Right ventricle myocardium inferior (tissue), 1 donor: ENCODE measurements around the gene SLC25A21. TPM values are rescaled to one million over a fixed set of nuclear protein-coding genes. Genes with fewer than 3 reads are reported as not detected.
"Not testable (repeated sequence)": the region's sequence is repeated elsewhere in the genome, so short reads cannot be mapped to it uniquely, and the experiment has no call there.

Source experiments
- ATAC-seq: fragments of 200-7000 bp; cut with Tn5 transposase; one replicate; pipeline ENCODE4 v1.9.1; 2020; ENCODE audit warnings: mild to moderate bottlenecking, moderate library complexity
- DNase-seq: peaks from one replicate; pipeline ENCODE4 v3.0.0; 2021; ENCODE audit errors: missing footprints
- intact Hi-C: fragments of 100-400 bp; cut with DNase I; formaldehyde crosslinking; loops from one replicate; pipeline ENCODE4 v1.11.0; 2022
- total RNA-seq: library from RNA; stranded (reverse); fragmentation: NEBNext Ultra II Directional; extraction: Animal tissue kit (Norgen Biotek cat#: 25700); gene quantifications from one replicate; pipeline ENCODE4 v1.2.1, GENCODE V29; 2021
- donor health status: DM: no; HTN: yes; CAD: no; lungs with severe emphysema.

The SLC25A21 gene
- total RNA-seq, 1 donor from 2014 or later: 0.76 TPM

DNA sequence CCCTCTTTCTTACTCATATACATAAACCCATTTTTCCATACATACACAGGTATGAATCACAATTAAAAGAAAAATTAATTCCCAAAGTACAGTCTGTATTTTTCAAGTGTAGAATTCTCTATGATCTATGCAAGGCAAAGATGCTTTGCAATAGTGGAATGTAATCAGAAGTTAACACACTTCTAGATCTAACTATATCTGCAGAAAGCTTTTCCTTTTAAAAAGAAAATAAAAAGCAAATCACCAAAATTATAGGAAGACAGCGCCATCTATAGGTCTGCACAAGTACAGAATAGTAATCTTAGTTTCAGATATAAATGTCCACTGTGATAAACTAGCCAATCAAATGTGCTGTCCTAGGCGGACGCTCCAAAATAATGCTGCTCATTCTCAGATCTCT, 22.0 kb downstream of the SLC25A21 start:
- DNase-seq (no peak), ATAC-seq (no peak)
- intact Hi-C loops: loop anchor here (10.0 kb wide), 1 partner anchor 596 kb away; no protein-coding TSS in a partner anchor

DNA sequence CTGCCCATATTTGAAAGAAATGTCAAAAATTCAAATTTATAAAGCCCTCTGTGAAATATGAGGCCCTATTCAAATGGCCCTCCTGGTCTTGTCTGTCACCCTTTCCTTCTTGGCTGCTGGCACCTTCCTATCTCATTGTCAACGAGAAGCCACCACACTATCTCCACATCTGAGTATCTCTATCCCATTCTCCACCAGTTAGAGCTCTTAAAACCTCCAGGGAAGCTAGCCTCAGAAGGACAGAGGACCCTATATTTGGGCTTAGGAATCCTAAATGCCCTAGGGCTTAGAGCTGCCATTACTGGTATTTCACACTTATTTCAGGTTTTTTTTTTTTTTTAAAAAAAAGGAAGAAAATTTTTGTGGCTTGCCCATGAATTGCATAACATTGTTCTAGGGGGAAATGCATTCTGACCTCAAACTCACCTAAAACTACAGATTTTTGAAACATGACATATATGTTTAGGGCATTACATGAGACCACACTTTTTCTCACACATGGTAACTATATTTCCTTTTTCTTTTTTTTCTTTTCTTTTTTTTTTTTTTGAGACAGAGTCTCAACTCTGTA, 25.0 kb downstream of the SLC25A21 start:
- DNase-seq (no peak), ATAC-seq (no peak)
- intact Hi-C loops: loop anchor here (5.0 kb wide), 1 partner anchor 500 kb away; no protein-coding TSS in a partner anchor

DNA sequence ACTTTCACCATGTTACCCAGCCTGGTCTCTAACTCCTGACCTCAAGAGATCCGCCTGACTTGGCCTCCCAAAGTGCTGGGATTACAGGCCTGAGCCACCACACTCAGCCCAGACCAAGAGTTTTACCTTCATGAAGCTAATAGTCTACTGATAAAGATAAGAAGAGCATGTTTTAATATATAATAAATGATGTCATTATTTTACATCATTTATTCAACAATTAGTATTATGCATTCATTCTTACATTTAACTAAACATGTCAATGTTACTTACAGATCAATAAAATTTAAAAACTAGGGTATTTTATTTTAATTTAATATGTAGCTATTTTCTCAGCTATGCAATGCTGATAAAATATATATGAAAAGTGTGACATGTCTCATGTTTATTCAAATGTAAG, 26.0 kb downstream of the SLC25A21 start:
- not testable (repeated sequence) for ATAC-seq, DNase-seq
- intact Hi-C loops: loop anchor here (5.0 kb wide), 1 partner anchor 499 kb away; no protein-coding TSS in a partner anchor

- no peak for ATAC-seq
- intact Hi-C loops: loop anchor here (5.0 kb wide), 1 partner anchor 498 kb away; no protein-coding TSS in a partner anchor
- no peak for DNase-seq
Observed at GRCh38 chr14:37145395-37145794, 27.0 kb downstream of the SLC25A21 start.

DNA sequence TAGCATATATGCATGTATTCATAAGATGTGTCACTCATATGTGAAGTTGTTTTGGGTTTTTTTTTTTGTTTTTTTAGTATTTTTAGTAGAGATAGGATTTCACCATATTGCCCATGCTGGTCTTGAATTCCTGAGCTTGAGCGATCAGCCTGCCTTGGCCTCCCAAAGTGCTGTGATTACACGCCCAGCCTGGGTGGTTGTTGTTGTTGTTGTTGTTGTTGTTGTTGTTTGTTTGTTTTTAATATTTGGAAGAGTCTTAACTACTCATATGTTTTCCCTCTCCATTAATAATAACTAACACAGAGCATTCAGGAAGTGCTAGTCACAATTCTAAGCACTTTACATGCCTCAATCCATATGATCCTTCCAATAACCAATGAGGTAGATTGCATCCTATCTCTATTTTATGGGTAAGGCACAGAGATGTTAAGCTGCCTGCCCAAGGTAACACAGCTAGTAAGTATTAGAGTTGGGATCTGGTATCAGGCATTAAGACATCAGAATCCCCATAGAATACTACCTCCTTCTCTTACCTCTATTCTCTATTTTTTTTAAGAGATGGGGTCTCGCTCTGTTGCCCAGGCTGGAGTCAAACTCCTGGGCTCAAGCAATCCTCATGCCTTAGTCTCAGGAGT, 27.6 kb downstream of the SLC25A21 start:
- DNase-seq (no peak), ATAC-seq (no peak)
- intact Hi-C loops: loop anchor here (5.0 kb wide), 1 partner anchor 498 kb away; no protein-coding TSS in a partner anchor

DNA sequence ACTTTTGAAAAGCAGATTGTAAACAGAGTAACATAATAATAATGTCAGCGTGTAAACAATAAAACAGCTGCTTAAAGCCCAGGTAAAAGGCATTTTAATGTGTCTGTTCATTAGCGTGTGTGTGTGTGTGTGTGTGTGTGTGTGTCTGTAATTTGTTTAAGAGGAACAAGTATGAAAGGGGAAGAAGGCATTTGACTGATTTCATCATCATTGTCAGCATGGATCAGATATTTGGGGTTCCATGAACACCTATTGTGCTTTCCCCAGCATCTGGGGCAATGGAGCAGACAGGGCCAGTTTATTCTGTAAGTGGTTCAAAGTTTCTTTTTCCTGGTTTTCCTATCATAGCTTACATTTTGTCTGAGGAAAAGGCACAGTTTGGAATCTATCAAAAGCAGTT, 28.9 kb downstream of the SLC25A21 start:
- DNase-seq (no peak), ATAC-seq (no peak)
- intact Hi-C loops: no loop called here

DNA sequence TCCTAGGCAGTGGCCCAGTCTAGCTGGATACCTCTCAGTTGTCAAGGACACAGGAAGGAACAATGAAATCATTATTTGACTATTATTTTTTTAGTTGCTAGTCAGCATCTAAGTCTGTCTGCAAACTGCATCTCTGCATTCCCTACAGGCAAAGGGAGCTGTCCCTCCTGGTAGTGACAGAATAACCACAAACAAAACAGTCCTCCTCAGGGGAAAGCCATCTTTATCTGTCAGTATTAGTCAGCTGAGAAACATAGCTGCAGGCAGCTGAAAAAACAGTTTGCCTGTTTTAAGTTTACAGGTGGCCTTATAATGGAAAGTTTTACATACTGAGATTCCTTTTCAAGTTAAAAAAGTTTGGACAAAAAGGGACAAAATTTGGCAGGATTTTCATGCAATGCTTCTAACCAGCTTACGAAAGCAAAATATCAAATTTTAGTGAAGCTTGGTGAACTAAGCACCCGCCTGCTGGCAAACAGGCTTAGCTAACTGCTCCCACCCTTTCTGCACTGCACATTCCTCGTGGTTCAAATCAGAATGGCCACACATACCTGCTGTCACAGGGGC, 29.5 kb downstream of the SLC25A21 start:
- ATAC-seq: no peak
- intact Hi-C loops: no loop called here
- no peak for DNase-seq

GRCh38 chr14:37140176-37140575, 32.2 kb downstream of the SLC25A21 start:
- ATAC-seq: no peak
- DNase-seq: no peak
- intact Hi-C loops: no loop called here

DNA sequence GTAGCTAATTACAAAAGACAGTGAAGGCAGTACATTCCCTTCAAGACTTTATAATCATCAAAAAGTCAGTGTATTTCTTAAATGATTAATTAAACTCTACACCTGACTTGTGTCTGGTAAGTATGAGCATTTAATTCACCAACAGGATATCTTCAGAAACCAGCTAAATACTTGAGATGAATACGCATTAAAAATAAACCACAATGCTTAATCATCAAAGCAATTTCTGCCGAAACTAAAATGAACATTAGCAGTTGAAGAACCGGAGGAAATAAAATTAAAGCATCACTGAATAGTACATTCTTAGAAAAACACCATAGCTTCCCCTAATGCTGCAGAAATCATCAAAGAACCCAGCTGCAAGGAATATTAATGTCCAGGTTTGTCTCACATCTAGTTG, 32.7 kb downstream of the SLC25A21 start:
- intact Hi-C loops: no loop called here
- no peak for ATAC-seq
- no peak for DNase-seq

DNA sequence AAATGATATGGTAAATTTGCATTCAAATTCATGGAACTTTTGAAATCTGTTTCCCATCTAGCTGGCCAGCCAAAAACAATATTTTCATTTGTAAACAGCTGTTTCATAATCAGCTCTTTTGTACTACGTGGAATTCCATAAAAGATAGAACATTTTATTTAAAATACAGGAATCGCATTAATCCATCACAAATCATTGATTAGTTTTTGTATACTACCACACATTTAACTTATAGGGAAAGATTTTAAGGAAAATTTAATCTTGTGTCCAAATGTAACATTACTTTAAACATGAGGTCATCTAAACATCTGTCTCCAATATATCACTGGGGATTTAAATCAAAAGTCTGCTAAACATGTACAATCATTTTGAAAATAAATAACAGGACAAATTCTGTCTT, 33.5 kb downstream of the SLC25A21 start:
- intact Hi-C loops: no loop called here
- ATAC-seq (no peak), DNase-seq (no peak)

DNA sequence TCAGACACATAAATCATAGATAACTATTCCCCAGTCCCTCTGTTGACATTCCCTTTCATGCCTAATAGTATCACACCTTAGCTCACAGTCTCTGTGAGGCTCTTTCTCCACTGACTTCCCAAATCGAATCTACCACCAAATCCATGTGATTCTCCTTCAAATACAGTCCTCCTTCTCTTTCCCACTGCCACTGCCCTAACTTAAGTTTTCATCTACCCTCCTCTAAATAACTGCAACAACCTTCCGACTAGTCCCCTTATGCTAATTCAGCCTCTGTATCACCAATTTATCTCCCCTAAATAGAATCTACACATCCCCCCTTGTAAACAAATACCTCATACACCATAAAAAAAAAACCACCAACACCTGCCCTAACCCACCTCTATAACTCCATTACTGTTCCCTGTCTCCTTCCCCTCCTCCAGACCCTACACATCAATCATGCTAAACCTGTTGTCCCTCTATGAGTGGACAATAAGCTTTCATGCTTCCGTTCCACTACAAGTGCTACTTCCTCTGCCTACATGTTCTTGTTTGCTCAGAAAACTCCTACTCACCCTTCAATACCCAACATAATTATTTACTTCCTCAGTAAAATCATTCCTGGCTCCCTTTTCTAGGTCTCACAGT, 39.0 kb downstream of the SLC25A21 start:
- DNase-seq (no peak), ATAC-seq (no peak)
- intact Hi-C loops: no loop called here

DNA sequence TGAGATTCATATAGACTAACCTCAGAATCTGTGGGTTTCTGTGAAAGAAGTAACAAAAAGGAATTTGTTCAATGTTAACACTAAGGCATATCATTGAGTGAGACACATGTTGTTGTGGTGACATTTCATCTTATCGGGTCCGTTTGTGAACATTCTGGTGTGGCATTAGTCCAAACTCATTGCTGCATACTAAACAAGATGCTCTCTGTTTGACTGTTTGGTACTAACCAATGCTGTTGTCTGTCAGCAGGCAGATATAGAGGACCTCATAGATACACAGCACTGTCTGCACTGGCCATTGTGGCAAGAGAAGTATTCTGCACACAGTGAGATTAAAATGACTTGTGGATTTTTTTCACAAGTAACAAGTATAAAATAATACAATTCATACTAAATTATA, 41.2 kb downstream of the SLC25A21 start:
- DNase-seq (no peak), ATAC-seq (no peak)
- intact Hi-C loops: no loop called here

DNA sequence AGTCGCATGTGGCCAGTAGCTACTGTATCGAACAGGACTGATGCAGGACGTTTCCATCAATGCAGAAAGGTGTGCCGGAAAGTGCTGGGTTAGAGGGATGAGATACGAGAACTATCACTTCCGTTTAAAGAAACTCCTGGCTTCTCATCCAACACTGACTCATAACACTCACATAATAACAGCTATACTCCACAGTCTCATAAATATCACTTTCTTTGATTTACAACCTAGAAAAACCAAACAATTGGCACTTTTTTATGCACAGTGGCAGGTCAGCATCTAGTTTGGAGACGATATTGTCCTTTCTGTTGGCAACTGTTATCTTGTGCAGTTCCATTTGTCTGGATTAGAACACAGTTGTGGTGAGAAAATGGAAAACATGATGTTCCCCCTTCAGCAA, 43.4 kb downstream of the SLC25A21 start:
- no peak for DNase-seq
- ATAC-seq: no peak
- intact Hi-C loops: no loop called here

- ATAC-seq: no peak
- intact Hi-C loops: no loop called here
- no peak for DNase-seq
Observed at GRCh38 chr14:37124614-37125013, 47.8 kb downstream of the SLC25A21 start.

GRCh38 chr14:37122919-37123639, 49.3 kb downstream of the SLC25A21 start:
- no peak for DNase-seq
- ATAC-seq: no peak
- intact Hi-C loops: no loop called here

- DNase-seq (no peak), ATAC-seq (no peak)
- intact Hi-C loops: no loop called here
Observed at GRCh38 chr14:37122288-37122687, 50.1 kb downstream of the SLC25A21 start.

- DNase-seq (no peak), ATAC-seq (no peak)
- intact Hi-C loops: no loop called here
Observed at GRCh38 chr14:37118673-37119366, 53.6 kb downstream of the SLC25A21 start.

GRCh38 chr14:37116933-37117849, 55.2 kb downstream of the SLC25A21 start:
- DNase-seq: no peak
- no peak for ATAC-seq
- intact Hi-C loops: no loop called here
